ENCODE data around the gene RNF220. TPM values are rescaled to one million over a fixed set of nuclear protein-coding genes. Genes with fewer than 3 reads are reported as not detected.

RNF220 gene
- total RNA-seq, 6 experiments from 2014 or later, result 42.1 to 54.7 (median 51.9) TPM

- DNase-seq, result no peak
- Mint-ChIP-seq H3K4me1 (ENCODE audit: low read depth) (peaks cover 51% of the 10 kb centered on the region), H3K4me3 (no peak overlapping the region), H3K36me3 (ENCODE audit: low read depth) (peaks cover 30% of the 10 kb centered on the region), H3K9me3 (no peaks in the 10 kb centered on the region), H3K27me3 (ENCODE audit: insufficient read depth) (no peaks in the 10 kb centered on the region; the same call in 1 of the 2 replicates), H3K27ac (no peak overlapping the region)
- no peak for TF ChIP-seq CTCF (IDR thresholded peaks at IDR 0.05)
These were observed 231.1 kb downstream of the RNF220 start for GRCh38 chr1:44636083-44636687.

GRCh38 chr1:44636688-44637598 lies 231.9 kb downstream of the RNF220 start:
- no peak overlapping the region for H3K4me3 Mint-ChIP-seq
- DNase-seq, result no peak
- H3K4me1 Mint-ChIP-seq (ENCODE audit: low read depth), result peaks cover 46% of the 10 kb centered on the region
- H3K27ac Mint-ChIP-seq, result peak overlapping the region; percentile 54; the same call in 1 of the 2 replicates
- peaks cover 30% of the 10 kb centered on the region for H3K36me3 Mint-ChIP-seq (ENCODE audit: low read depth)
- no peak for TF ChIP-seq CTCF (IDR thresholded peaks at IDR 0.05)
- no peaks in the 10 kb centered on the region; the same call in 1 of the 2 replicates for H3K27me3 Mint-ChIP-seq (ENCODE audit: insufficient read depth)
- H3K9me3 Mint-ChIP-seq, result no peaks in the 10 kb centered on the region

DNA sequence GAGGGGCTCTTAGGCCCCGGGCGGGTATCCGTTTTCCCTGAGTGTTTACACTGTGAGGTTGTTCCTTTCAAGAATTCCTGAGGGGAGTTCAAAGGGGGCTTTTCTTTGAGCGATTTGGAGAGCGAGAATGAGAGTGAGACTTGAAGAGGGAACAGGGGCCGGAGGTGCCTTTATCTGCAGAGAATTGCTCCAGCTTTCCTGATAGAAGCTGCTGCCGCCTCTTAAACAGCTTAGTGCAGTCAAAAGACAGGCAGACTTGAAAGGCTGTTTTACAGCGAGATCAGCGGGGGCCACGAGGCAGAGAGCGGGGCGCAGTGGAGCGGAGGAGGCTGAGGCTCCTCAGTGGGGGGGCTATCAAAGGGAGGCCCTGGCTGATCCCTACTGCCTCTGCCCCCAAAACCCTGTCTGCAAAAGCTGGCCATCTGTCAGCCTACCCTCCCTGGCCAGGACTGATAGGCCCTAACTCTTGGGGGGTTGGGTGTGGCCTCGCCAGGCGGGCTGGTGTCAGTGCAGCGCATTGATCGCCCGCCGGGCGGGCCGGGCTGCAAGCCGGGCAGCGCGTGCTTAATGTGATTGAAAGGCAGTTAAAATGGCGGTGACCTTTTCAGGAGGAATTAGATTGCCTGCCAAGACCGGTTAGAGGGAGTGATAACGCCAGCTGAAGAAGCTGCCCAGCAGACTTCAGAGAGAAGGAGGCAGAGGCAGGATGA lies 232.8 kb downstream of the RNF220 start:
- H3K27me3 Mint-ChIP-seq (ENCODE audit: insufficient read depth), result no peaks in the 10 kb centered on the region; the same call in 1 of the 2 replicates
- H3K4me1 Mint-ChIP-seq (ENCODE audit: low read depth), result peaks cover 41% of the 10 kb centered on the region
- no peaks in the 10 kb centered on the region for H3K9me3 Mint-ChIP-seq
- no peak for DNase-seq
- TF ChIP-seq CTCF (IDR thresholded peaks at IDR 0.05), result no peak
- peaks cover 30% of the 10 kb centered on the region for H3K36me3 Mint-ChIP-seq (ENCODE audit: low read depth)
- no peak overlapping the region for H3K4me3 Mint-ChIP-seq
- no peak overlapping the region for H3K27ac Mint-ChIP-seq

GRCh38 chr1:44640200-44640853 lies 235.3 kb downstream of the RNF220 start:
- no peaks in the 10 kb centered on the region for H3K9me3 Mint-ChIP-seq
- H3K27me3 Mint-ChIP-seq (ENCODE audit: insufficient read depth), result no peaks in the 10 kb centered on the region; the same call in 1 of the 2 replicates

More at GRCh38 chr1:44640200-44640853, 235.3 kb downstream of the RNF220 start:
- Mint-ChIP-seq H3K36me3 (ENCODE audit: low read depth) (peaks cover 18% of the 10 kb centered on the region), H3K4me1 (ENCODE audit: low read depth) (peaks cover 21% of the 10 kb centered on the region), H3K4me3 (no peak overlapping the region), H3K27ac (no peak overlapping the region)
- no peak for DNase-seq
- TF ChIP-seq CTCF (IDR thresholded peaks at IDR 0.05), result no peak
